Bronchial epithelial cell (primary cell): Measurements from ENCODE around the gene AGPAT3. TPM values are rescaled to one million over a fixed set of nuclear protein-coding genes. Genes with fewer than 3 reads are reported as not detected.

Experiments used
- DNase-seq: peaks from one replicate; pipeline ENCODE4 v3.0.0-alpha.2; 2010; ENCODE audit warnings: low read depth
- FAIRE-seq: peaks from 2 replicates; lab custom pipeline; 2011; peaks lifted over from hg19 to GRCh38; lab: Jason Lieb, UNC
- H3K27me3 ChIP-seq: 2 replicates; pipeline ENCODE4 v1.5.1; 2011; ENCODE audit warnings: low read length; ENCODE audit not compliant: control insufficient read depth, insufficient read depth
- H3K36me3 ChIP-seq: 2 replicates; pipeline ENCODE4 v1.5.1; 2011; ENCODE audit warnings: low read length; ENCODE audit not compliant: control insufficient read depth, insufficient read depth
- H3K4me3 ChIP-seq: 2 replicates; pipeline ENCODE4 v1.5.1; 2011; ENCODE audit warnings: mild to moderate bottlenecking, low read depth, low read length, control low read depth
- CTCF ChIP-seq: IDR thresholded peaks from 2 replicates; pipeline ENCODE4 v1.5.1; 2011; ENCODE audit warnings: mild to moderate bottlenecking, moderate library complexity, low read length, control low read depth, inconsistent platforms; ENCODE audit not compliant: insufficient read depth, severe bottlenecking
- total RNA-seq: library from RNA; depleted of rRNA; stranded (reverse); fragments of >200 nt; gene quantifications from 2 replicates; pipeline ENCODE4 v1.2.1, GENCODE V29; 2014

The AGPAT3 gene
- total RNA-seq, 1 donor from 2014 or later = 40.5 TPM

- DNase-seq = no peak
- H3K27me3 ChIP-seq = no peaks in the 10 kb centered on the region
- FAIRE-seq = no peak
- no peak overlapping the region for H3K4me3 ChIP-seq
- H3K36me3 ChIP-seq = no peaks in the 10 kb centered on the region
- TF ChIP-seq CTCF = no peak
Measured at GRCh38 chr21:43995521-43996105, 130.6 kb downstream of the AGPAT3 start.

DNA sequence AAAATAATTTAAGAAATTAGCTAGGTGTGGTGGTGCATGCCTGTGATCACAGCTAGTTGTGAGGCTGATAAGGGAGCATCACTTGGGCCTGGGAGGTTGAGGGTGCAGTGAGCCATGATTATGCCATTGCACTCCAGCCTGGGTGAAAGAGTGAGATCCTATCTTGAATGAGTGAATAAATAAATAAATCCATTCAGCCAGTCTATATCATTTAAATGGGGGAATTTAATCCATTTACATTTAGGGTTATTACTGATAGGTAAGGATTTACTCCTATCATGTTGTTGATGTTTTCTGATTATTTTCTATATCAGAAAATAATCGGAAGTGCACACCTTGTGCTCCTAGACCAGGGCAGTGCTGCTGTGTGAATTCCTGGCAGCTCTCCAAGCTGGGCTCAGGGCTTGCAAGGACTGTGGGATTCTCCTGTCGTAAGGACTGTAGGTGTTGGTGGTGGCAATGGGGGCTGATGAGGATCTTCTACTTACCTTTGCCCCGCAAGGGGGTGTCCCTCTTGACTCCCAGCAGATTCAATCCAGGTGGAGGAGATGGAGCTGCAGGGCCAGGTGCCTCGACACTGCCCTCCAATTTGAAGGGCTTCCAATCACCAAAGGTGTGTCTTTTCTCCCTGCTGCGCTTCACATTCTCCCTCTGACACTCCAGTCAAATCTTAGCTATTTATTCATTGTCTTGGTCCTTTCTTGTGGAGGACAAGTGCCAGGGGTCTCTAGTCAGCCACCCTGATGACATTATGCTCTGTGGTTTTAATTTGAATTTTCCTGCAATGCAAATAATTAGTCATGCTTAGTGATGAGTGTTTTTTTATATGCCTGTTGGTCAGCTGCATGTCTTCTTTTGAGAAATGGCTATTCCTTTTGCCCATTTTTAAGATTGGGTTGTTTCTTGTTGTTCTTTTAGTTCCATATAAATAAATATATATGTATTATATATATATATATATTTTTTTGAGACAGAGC, 133.0 kb downstream of the AGPAT3 start:
- FAIRE-seq = no peak
- Histone ChIP-seq H3K36me3 (no peaks in the 10 kb centered on the region), H3K27me3 (no peaks in the 10 kb centered on the region), H3K4me3 (no peak overlapping the region)
- no peak for TF ChIP-seq CTCF
- DNase-seq = peak; percentile 52

DNA sequence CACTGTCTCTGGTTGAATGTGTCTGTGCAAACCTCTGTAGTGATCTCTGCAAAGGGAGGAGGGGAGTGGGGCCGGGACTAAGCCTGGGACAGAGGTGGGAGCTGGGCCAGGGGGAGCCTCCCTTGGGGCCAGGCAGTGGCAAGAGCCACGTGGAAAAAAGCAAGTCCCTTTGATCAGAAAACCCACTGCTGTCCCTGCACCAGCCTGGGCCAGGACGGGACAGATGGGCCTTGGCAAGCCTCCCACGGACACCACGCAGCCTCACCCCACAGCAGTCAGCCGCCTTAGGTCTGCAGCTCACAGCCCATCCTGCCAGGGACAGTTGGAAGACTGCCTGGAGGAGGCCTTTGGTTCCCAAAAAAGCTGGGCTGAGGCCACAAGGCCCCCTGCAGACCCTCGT, 135.3 kb downstream of the AGPAT3 start:
- Histone ChIP-seq H3K27me3 (no peaks in the 10 kb centered on the region), H3K4me3 (no peak overlapping the region), H3K36me3 (no peaks in the 10 kb centered on the region)
- no peak for TF ChIP-seq CTCF
- DNase-seq (no peak), FAIRE-seq (no peak)

- no peak for TF ChIP-seq CTCF
- no peaks in the 10 kb centered on the region for H3K27me3 ChIP-seq
- H3K4me3 ChIP-seq = no peak overlapping the region
- DNase-seq = no peak
- no peaks in the 10 kb centered on the region for H3K36me3 ChIP-seq
- no peak for FAIRE-seq
Measured at GRCh38 chr21:44002511-44002910, 137.5 kb downstream of the AGPAT3 start.

DNA sequence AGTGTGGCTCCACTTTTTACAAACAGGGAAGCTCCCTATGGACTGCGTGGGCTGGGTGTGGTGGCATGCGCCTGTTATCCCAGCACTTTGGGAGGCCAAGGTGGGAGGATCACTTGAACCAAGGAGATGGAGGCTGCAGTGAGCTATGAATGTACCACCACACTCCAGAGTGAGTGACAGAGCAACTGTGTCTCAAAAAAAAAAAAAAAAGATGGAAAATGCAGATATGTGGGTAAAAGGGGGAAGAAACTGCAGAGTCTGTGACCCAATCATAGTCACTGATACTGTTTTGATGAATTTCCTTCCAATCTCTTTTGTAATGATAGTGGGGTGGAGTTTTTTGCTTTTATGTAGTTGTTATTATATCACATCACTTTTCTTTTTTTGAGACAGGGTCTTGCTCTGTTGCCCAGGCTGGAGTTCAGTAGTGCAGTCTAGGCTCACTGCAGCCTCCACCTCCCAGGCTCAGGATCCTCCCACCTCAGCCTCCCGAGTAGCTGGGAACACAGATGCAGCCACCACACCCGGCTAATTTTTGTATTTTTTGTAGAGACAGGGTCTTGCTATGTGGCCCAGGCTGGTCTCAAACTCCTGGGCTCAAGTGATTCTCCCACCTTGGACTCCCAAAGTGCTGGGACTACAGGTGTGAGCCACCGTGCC, 138.4 kb downstream of the AGPAT3 start:
- DNase-seq = no peak
- Histone ChIP-seq H3K36me3 (no peaks in the 10 kb centered on the region), H3K27me3 (no peaks in the 10 kb centered on the region), H3K4me3 (no peak overlapping the region)
- TF ChIP-seq CTCF = no peak
- no peak for FAIRE-seq
